GM18505 (cell line): ENCODE data around the gene EFEMP1.
"Not testable (repeated sequence)": the region's sequence is repeated elsewhere in the genome, so short reads cannot be mapped to it uniquely, and the experiment has no call there.

Source experiments
- ATAC-seq: cut with Tn5 transposase; IDR thresholded peaks from one replicate; pipeline ENCODE4 v1.9.1; 2021; ENCODE audit not compliant: unreplicated experiment
- POLR2A ChIP-seq: IDR thresholded peaks from 4 replicates; pipeline ENCODE4 v1.6.1; 2011; ENCODE audit warnings: borderline replicate concordance; ENCODE audit not compliant: insufficient read depth, insufficient read length; ENCODE audit errors: extremely low read depth

EFEMP1 gene

DNA sequence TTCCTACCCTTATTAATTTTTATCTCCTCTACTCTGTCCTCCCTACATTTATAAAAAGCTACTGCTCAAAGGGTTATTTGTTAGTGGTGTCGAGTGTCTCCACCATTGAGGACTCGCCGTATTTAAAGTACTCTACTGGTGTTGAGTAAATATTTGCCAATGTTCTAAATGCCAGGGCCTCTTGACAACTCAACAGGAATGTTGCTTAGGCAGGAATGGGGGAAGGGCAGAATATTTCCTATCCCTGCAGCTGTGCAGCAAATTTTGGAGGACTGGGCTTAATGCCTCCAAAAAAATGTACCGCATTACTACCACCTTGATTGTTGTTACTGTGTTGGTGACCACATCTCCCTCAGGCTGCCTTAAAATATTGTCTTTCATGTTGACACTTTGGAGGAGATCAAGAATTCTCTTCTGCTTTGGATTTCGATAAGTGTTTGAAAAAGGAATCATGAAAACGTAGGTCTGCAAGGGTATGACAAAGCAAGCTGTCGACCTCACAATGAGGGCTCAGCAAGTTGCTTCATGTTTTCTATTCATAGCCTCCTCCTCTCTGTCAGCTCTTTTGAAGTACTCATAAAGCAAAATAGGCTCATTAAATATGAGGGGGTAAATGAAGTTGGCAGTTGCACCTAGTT, 84.3 kb downstream of the EFEMP1 start:
- no peak for ATAC-seq

DNA sequence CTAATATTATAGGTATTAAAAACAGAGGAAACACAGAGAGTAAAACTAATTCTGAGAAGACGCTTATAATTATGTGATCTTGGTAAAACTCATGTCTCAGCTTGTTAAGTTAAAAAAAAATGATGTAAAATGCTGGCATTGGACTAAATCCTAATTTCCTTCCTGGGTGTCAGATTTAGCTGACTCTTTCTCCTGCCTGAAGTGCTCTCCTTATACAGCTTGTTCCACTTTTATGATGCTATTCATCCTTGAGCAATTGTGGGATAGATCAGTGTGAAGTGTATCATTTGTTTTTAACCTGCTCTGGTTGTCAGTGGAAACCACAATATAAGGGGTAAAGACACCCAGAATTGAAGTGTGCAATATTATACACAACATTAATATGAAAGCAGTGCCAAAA, 84.9 kb downstream of the EFEMP1 start:
- ATAC-seq: no peak
- no peak for TF ChIP-seq POLR2A

More for the DNA sequence above, 84.3 kb downstream of the EFEMP1 start:
- no peak for TF ChIP-seq POLR2A

DNA sequence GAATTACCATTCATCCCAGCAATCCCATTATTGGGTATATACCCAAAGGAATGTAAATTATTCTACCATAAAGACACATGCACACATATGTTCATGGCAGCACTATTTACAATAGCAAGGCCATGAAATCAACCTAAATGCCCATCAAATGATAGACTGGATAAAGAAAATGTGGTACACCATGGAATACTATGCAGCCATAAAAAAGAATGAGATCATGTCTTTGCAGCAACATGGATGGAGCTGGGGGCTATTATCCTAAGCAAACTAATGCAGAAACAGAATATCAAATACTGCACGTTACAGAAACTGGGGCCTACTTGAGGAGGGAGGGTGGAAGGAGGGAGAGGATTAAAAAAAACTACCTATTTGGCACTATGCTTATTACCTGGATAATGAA, 85.5 kb downstream of the EFEMP1 start:
- not testable (repeated sequence) for ATAC-seq

DNA sequence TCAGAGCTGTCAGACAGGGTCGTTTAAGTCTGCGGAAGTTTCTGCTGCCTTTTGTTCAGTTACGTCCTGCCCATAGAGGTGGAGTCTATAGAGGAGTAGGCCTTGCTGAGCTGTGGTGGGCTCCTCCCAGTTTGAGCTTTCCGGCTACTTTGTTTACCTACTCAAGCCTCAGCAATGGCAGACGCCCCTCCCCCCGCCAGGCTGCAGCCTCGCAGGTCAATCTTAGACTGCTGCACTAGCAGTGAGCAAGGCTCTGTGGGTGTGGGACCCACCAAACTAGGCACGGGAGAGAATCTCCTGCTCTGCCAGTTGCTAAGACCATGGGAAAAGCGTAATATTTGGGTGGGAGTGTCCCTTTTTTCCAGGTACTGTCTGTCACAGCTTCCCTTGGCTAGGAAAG, 86.5 kb downstream of the EFEMP1 start:
- ATAC-seq: no peak
- TF ChIP-seq POLR2A: no peak

DNA sequence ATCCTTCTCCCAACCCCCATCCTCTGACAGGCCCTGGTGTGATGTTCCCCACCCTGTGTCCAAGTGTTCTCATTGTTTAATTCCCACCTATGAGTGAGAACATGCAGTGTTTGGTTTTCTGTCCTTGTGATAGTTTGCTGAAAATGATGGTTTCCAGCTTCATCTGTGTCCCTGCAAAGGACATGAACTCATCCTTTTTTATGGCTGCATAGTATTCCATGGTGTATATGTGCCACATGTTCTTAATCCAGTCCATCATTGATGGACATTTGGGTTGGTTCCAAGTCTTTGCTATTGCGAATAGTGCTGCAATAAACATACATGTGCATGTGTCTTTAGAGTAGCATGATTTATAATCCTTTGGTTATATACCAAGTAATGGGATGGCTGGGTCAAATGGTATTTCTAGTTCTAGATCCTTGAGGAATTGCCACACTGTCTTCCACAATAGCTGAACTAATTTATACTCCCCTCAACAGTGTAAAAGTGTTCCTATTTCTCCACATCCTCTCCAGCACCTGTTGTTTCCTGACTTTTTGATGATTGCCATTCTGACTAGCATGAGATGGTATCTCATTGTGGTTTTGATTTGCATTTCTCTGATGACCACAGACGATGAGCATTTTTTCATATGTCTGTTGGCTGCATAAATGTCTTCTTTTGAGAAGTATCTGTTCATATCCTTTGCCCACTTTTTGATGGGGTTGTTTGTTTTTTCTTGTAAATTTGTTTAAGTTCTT, 91.7 kb downstream of the EFEMP1 start:
- not testable (repeated sequence) for ATAC-seq

DNA sequence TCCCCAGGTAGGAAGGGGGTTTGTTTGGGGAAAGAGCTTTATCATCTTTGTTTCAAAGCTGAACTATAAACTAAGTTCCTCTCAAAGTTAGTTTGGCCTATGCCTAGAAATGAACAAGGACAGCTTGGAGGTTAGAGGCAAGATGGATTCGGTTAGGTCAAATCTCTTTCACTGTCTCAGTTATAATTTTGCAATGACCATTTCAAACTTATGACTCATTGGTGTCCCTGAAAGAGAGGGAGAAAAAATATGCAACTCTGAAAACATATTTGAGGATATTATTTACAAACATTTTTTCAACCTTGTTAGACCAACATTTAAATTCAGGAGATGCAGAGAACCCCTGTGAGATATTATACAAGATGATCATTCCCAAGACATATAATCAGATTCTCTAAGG, 95.7 kb downstream of the EFEMP1 start:
- ATAC-seq: no peak
- TF ChIP-seq POLR2A: no peak

DNA sequence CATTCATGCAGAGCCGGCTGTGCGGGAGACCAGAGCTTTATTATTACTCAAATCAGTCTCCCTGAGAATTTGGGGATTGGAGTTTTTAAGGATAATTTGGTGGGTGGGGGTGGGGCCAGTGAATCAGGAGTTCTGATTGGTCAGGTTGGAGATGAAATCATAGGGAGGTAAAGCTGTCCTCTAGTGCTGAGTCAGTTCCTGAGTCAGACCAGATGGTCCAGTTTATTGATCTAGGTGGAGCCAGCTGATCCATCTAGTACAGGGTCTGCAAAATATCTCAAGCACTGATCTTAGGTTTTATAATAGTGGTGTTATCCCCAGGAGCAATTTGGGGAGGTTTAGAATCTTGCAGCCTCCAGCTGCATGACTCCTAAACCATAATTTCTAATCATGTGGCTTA, 96.2 kb downstream of the EFEMP1 start:
- ATAC-seq: not testable (repeated sequence)

DNA sequence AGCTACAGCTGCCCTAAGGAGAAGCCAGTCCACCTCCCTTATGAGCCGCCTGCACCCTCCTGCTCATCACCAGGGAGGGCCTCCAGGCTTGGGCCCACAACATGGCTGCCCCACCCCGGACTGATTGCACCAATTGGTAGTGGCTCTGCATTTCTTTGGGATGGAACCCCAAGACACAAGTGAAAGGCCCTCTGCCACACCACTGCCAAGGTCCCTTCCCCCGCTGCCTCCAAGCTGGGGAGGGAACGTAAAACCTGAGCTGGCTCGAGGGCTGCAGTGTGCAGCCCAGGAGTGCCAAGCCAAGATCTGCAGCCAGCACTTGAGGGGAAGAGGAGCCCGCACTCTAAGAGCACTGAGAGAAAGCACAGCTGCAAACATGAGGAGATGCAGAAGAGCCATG, 97.3 kb downstream of the EFEMP1 start:
- no peak for TF ChIP-seq POLR2A

DNA sequence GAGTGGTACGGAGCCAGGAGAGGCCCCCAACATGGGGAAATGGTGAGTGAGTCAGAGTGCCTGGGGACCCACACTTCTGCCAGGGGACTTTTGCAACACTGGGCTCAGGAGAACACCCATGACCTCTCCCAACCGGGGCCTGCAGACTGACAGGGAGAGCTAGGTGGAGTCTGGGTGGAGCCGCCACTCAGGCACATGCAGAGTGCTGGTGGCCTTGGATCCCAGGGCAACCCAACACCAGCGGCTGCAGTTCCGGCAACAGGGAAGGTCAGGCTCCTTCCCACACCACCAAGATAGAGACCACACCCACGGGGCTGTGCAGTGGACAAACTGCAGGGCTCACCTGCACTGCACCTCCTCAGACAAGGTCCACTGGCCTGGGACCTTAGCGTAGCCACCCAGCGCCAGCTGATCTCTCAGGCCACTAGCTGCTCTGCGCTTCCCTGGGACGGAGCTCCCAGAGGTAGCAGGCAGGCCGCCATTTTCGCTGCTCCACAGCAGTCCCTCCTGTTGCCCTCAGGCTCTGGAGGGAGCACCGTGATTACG, 99.0 kb downstream of the EFEMP1 start:
- ATAC-seq: no peak

More for the DNA sequence above, 97.3 kb downstream of the EFEMP1 start:
- ATAC-seq: no peak

More for the DNA sequence above, 99.0 kb downstream of the EFEMP1 start:
- no peak for TF ChIP-seq POLR2A
